ENCODE data around the gene DCHS1. TPM values are rescaled to one million over a fixed set of nuclear protein-coding genes. Genes with fewer than 3 reads are reported as not detected.

The DCHS1 gene
- total and polyA plus RNA-seq, 9 of the 15 experiments (the other 6 are each of a cell fraction or from before 2014, with no cell fraction given), result 0.04 to 0.49 (median 0.14) TPM; not detected in 2

DNA sequence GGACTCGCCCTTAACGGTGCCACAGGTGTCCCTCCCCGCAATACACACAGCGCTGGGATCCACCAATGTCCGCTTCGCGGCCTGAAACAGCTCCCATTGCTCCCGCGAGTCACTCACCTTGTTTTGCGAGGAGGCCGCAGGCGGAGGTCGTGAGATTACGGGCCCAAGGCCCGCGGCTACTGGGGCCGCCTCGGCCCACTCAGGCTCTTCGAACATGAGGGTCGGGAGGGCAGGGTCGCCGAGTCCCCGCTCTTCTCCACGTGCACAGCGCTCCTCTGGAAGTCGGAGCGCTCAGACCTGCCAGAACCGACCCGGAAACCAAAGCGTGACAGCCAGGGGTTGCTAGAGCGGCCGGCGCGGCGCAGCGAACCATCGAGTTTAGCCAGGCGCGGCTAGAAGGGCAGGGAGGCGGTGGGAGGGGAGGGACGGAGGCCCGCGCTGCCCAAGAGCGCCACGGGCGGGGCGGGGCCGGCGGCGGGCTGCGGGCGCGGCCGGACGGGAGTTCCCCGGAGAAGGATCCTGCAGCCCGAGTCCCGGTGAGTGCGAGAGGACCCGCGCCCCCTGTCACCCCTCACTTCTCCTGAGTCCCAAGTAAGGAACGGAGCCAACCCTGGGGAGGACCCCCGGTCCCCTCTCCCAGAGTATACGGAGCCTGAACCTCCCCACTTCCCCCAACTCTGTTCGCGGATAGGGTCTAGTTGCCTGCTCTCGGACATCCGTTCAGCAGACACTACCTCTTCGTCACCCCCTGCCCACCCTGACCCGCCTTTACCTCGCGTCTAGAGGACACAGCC lies 52.1 kb downstream of the DCHS1 start, which contains the start of the genes ILK and RRP8 (continued):
- TF ChIP-seq, protein P1, sequence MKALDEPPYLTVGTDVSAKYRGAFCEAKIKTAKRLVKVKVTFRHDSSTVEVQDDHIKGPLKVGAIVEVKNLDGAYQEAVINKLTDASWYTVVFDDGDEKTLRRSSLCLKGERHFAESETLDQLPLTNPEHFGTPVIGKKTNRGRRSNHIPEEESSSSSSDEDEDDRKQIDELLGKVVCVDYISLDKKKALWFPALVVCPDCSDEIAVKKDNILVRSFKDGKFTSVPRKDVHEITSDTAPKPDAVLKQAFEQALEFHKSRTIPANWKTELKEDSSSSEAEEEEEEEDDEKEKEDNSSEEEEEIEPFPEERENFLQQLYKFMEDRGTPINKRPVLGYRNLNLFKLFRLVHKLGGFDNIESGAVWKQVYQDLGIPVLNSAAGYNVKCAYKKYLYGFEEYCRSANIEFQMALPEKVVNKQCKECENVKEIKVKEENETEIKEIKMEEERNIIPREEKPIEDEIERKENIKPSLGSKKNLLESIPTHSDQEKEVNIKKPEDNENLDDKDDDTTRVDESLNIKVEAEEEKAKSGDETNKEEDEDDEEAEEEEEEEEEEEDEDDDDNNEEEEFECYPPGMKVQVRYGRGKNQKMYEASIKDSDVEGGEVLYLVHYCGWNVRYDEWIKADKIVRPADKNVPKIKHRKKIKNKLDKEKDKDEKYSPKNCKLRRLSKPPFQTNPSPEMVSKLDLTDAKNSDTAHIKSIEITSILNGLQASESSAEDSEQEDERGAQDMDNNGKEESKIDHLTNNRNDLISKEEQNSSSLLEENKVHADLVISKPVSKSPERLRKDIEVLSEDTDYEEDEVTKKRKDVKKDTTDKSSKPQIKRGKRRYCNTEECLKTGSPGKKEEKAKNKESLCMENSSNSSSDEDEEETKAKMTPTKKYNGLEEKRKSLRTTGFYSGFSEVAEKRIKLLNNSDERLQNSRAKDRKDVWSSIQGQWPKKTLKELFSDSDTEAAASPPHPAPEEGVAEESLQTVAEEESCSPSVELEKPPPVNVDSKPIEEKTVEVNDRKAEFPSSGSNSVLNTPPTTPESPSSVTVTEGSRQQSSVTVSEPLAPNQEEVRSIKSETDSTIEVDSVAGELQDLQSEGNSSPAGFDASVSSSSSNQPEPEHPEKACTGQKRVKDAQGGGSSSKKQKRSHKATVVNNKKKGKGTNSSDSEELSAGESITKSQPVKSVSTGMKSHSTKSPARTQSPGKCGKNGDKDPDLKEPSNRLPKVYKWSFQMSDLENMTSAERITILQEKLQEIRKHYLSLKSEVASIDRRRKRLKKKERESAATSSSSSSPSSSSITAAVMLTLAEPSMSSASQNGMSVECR (CRISPR knock-in tag; IDR thresholded peaks at IDR 0.05), result peak; percentile 91
- TF ChIP-seq SMAD4 (CRISPR knock-in tag; conservative IDR thresholded peaks at IDR 0.05), result peak; percentile 98
- no peak for TF ChIP-seq XRCC5 (IDR thresholded peaks at IDR 0.05; ENCODE audit: low read depth, low read length)
- peak; percentile 89 for TF ChIP-seq MTA3 (IDR thresholded peaks at IDR 0.05; ENCODE audit: borderline replicate concordance)
- no peak for TF ChIP-seq ZNF316 (IDR thresholded peaks at IDR 0.05)
- TF ChIP-seq, protein P2, sequence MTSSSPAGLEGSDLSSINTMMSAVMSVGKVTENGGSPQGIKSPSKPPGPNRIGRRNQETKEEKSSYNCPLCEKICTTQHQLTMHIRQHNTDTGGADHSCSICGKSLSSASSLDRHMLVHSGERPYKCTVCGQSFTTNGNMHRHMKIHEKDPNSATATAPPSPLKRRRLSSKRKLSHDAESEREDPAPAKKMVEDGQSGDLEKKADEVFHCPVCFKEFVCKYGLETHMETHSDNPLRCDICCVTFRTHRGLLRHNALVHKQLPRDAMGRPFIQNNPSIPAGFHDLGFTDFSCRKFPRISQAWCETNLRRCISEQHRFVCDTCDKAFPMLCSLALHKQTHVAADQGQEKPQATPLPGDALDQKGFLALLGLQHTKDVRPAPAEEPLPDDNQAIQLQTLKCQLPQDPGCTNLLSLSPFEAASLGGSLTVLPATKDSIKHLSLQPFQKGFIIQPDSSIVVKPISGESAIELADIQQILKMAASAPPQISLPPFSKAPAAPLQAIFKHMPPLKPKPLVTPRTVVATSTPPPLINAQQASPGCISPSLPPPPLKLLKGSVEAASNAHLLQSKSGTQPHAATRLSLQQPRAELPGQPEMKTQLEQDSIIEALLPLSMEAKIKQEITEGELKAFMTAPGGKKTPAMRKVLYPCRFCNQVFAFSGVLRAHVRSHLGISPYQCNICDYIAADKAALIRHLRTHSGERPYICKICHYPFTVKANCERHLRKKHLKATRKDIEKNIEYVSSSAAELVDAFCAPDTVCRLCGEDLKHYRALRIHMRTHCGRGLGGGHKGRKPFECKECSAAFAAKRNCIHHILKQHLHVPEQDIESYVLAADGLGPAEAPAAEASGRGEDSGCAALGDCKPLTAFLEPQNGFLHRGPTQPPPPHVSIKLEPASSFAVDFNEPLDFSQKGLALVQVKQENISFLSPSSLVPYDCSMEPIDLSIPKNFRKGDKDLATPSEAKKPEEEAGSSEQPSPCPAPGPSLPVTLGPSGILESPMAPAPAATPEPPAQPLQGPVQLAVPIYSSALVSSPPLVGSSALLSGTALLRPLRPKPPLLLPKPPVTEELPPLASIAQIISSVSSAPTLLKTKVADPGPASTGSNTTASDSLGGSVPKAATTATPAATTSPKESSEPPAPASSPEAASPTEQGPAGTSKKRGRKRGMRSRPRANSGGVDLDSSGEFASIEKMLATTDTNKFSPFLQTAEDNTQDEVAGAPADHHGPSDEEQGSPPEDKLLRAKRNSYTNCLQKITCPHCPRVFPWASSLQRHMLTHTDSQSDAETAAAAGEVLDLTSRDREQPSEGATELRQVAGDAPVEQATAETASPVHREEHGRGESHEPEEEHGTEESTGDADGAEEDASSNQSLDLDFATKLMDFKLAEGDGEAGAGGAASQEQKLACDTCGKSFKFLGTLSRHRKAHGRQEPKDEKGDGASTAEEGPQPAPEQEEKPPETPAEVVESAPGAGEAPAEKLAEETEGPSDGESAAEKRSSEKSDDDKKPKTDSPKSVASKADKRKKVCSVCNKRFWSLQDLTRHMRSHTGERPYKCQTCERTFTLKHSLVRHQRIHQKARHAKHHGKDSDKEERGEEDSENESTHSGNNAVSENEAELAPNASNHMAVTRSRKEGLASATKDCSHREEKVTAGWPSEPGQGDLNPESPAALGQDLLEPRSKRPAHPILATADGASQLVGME (CRISPR knock-in tag; IDR thresholded peaks at IDR 0.05), result no peak
- TF ChIP-seq ZNF224 (CRISPR knock-in tag; IDR thresholded peaks at IDR 0.05), result no peak
- 0 out of 2 replicates have a peak, but pooled peaks have one; percentile 22 for TF ChIP-seq CBFB (CRISPR knock-in tag; IDR thresholded peaks at IDR 0.05)
- TF ChIP-seq TCF3 (CRISPR knock-in tag; IDR thresholded peaks at IDR 0.05), result peak; percentile 37
- no peak for TF ChIP-seq TCF7L2 (IDR thresholded peaks at IDR 0.05; ENCODE audit: low read depth, low read length)
- peak; percentile 95 for TF ChIP-seq RB1 (IDR thresholded peaks at IDR 0.05; ENCODE audit: low read depth)
- TF ChIP-seq, protein P3, sequence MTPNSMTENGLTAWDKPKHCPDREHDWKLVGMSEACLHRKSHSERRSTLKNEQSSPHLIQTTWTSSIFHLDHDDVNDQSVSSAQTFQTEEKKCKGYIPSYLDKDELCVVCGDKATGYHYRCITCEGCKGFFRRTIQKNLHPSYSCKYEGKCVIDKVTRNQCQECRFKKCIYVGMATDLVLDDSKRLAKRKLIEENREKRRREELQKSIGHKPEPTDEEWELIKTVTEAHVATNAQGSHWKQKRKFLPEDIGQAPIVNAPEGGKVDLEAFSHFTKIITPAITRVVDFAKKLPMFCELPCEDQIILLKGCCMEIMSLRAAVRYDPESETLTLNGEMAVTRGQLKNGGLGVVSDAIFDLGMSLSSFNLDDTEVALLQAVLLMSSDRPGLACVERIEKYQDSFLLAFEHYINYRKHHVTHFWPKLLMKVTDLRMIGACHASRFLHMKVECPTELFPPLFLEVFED (CRISPR knock-in tag; conservative IDR thresholded peaks at IDR 0.05), result no peak
- TF ChIP-seq, protein P4, sequence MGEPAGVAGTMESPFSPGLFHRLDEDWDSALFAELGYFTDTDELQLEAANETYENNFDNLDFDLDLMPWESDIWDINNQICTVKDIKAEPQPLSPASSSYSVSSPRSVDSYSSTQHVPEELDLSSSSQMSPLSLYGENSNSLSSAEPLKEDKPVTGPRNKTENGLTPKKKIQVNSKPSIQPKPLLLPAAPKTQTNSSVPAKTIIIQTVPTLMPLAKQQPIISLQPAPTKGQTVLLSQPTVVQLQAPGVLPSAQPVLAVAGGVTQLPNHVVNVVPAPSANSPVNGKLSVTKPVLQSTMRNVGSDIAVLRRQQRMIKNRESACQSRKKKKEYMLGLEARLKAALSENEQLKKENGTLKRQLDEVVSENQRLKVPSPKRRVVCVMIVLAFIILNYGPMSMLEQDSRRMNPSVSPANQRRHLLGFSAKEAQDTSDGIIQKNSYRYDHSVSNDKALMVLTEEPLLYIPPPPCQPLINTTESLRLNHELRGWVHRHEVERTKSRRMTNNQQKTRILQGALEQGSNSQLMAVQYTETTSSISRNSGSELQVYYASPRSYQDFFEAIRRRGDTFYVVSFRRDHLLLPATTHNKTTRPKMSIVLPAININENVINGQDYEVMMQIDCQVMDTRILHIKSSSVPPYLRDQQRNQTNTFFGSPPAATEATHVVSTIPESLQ (CRISPR knock-in tag; IDR thresholded peaks at IDR 0.05), result peak; percentile 87; the same call in 1 of the 2 replicates

All from K562 (cell line).